GM18526 (cell line): Measurements from ENCODE around the gene TAF5L.

Experiments used
- POLR2A ChIP-seq: IDR thresholded peaks from 3 replicates; pipeline ENCODE4 v1.6.1; 2011; ENCODE audit not compliant: insufficient read length; ENCODE audit errors: extremely low read depth

The TAF5L gene

DNA sequence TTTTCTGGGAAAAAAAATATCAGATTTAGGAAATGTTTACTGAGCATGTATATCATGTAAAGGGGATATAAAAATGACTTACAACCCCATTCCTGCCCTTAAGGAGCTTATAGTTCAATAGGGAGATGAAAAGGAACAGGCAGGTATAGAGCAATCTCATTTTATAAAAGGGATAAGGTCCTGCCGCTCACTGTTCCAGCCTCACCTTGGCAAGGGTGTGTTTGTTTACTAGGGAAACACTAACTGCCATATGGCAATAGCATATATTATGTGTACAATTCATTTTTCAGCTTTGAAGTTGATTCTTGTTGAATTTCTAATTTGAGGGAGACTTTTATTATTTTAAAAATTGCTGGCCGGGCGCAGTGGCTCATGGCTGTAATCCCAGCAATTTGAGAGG lies 25.6 kb upstream of the TAF5L start:
- TF ChIP-seq POLR2A = no peak

DNA sequence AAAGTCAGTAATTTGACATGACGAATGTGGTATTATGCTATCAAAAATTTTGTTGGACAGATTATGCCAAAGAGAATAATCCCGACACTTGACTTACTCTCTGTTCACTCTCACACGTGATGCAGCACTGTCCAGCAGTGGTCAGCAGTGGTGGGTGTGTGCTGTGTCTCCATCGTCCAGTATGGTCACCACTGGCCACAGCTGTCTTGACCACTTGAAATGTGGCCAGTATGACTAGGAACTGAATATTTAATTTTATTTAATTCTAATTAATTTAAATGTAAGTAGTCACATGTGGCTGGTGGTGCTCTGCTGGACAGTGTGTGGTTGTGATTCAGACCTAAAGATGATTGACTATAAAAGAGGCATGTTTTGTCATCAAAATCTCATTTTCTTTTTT lies 24.1 kb upstream of the TAF5L start:
- TF ChIP-seq POLR2A = no peak

DNA sequence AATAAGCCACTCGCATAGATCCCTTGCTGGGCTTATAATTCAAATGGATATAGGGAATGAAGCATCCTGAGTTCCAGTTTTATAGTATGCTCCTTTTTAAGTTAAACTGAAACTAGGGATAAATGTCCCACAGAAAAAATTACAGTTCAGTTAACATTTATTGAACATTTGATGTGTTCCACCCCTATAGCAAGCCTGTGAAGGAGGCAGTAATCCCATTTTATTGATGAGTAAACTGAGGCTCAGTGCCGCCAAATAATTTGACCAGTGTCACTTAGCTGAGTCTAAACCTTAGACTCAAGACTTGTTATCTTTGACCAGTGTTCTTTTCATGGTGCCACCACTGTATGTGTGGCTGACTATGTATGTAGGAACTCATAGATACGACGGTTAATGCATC lies 22.5 kb upstream of the TAF5L start:
- no peak for TF ChIP-seq POLR2A

DNA sequence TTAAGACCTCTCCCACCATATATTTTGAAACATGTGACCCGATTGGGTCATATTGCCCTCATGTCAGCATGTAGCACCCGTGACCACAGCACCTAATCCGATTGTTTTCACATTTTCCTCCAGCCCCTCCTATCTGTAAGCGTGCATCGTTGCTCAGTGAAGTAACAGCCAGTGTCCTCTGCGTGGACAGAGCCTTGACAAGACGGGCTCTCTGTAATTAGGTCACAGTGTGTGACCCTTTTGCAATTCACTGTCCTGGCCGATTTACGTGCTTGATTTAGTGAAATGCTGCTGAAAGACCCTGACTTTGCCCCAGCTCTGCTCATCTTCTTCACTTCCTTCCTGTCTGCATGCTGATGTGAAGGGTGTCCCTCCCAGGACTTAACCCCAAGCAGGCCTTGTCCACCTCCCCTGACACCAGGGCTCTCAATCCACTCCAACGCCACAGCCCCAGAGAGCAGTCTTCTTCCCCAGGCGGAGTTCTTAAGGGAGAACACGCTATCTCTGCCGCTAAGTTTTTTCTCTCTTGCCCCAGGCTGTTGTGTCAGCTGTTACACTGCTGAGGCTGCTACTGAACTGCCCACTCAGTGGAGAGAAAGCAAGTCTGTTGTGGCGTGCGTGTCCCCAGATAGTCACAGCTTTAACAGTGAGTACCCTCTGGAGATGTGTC lies 19.5 kb upstream of the TAF5L start:
- TF ChIP-seq POLR2A = no peak

DNA sequence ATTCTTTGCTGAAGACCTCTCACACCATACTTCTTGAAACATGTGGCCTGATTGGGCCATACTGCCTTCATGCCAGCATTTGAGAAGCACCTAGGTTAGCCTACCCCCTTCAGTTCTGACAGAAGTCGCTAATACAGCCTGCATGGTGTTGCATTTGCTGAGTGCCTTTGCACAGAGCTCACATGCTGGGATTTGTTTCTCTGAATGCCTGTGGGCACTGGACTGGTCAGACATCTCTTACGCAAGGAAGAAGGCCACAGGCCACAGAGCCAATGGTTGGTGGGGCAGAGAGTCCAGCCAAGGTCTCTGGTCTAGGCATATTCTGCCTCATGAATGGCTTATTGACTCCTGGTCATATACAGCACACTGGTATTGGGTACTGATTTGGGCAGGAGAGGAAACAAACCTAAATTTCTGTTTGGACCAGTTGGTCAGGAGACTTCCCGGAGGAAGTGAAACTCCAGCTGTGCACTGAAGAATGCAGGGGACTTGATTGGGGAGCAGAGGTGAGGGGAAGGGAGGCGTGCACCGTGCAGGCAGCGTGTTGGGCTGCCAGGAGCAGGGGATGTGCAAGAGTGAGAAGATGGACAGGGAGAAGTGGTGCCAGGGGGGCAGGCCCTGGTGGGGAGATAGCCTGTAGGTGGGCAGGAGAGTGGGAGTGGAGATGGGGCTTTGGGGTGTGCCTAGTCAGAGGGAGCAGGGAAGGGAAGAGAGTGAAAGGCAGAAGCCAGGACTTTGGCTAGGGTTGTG lies 18.2 kb upstream of the TAF5L start:
- no peak for TF ChIP-seq POLR2A

DNA sequence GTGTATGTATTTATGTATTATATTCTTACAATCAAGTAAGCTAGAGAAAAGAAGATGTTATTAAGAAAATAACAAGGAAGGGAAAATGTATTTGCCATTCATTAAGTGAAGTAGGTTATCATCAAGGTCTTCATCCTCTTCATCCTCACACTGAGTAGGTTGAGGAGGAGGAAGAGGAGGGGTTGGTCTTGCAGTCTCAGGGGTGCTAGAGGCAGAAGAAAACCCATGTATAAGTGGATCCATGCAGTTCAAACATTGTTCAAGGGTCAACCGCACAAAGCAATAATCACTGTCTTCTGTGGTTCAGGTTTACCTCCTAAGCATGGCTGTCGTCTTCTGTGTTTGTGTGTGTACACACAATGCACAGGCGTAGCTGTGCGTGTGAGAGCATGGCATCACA lies 17.0 kb upstream of the TAF5L start:
- TF ChIP-seq POLR2A = no peak

DNA sequence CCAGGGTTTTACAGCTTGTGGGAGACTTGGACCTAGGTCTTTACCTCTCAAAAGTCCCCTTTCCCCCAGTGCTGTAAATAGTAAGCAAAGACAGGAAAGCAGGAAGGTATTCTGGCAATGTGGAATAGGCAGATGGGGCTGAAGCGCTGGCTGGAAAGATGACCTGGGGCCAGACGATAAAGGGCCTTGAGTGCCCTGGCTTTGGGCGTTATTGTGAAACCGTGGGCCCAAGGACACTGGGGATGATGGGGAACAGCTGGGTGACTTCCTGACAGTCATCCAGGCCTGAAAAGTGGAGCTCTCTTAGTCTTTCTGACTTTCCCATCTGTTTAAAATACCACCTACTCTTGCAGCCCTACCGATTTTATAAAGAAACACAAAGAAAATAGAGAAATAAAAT lies 16.5 kb upstream of the TAF5L start:
- no peak for TF ChIP-seq POLR2A

DNA sequence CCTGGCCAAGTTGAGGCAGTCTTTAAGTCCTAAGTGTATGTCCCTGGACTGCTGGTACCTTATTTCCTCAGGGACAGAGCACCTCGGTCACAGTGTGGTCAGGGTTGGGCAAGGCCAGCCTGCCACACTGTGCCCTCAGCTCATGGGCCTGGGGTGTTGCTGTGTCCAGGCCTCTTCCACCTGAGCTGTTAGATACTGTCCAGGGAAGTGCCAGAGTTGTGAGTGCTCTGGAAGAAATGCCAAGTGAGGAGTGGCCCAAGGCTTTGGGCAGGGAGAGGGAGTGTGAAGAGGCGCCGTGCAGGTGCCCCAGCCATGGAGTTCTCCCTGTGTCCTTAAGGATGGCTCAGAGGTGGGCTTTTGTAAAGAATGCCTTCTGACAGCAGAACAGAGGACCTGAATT lies 15.4 kb upstream of the TAF5L start:
- no peak for TF ChIP-seq POLR2A

DNA sequence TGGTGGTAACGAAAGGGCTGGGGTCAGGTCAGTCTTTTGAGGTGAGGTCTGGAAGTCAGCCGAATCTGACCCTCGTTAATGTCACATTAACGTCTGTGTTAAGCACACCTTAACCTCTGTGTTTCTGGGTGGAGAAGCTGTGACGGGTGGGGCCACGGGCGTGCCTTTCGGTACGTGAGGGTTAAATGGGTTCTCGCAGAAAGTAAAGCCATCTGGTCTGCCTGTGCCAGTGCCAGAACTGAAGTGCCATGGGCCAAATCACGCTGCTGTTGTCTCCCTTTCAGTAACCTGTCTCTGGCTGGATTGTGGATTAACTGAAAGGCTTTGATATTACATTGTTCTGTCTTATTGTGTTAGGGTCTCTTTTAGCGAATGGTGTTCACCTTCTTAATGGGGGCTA lies 14.5 kb upstream of the TAF5L start:
- TF ChIP-seq POLR2A = no peak

DNA sequence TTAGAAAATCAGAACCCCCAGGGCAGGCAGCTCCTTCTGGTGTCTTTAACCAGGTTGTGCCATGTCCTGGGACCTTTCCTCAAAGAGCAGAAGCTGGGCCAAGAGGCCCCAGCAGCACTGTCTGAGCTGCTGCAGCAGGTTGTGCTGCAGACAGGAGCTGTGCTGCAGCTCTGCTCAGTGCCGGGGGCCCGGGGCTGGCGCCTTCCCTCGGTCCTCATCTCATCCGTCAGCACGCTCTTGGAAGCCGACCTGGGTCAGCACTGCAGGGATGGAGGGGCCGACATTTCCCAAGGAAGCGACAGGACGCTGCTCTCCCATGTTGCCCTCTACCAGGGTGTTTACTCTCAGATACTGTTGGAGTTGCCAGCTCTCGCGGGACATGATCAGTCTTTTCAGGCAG lies 11.8 kb upstream of the TAF5L start:
- TF ChIP-seq POLR2A = no peak

DNA sequence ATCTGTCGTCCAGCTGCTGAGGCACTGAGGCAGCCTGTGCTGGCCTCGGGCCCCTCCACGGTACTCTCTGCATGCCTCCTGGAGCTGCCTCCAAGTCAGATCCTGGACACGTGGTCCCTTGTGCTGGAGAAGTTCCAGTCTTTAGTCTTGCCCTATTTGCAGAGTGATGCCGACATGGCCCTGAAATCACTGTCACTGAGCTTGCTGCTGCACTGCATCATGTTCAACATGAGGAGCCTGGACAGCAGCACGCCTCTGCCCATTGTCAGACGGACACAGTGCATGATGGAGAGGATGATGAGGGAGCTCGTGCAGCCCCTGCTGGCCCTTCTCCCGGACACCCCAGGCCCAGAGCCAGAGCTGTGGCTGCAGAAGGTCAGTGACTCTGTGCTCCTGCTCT lies 10.1 kb upstream of the TAF5L start:
- no peak for TF ChIP-seq POLR2A

DNA sequence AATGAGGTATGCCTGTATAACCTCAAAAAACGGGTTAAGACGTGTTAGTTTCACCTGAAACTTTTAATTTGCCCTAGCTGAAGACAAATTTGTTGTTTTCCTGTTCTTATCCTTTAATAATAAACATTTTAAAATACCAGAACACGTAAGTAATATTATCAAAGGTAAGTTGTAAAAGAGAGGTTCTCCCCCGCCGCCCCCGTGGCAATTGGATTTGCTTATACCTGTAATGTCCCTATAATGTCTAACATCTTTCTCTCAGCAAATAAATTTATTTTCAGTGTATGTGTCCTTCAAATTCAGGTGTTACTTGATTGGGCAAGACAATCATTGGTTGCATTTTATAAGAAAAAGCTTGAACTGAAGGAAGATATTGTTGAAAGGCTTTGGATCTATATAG lies 6.0 kb upstream of the TAF5L start:
- TF ChIP-seq POLR2A = no peak

DNA sequence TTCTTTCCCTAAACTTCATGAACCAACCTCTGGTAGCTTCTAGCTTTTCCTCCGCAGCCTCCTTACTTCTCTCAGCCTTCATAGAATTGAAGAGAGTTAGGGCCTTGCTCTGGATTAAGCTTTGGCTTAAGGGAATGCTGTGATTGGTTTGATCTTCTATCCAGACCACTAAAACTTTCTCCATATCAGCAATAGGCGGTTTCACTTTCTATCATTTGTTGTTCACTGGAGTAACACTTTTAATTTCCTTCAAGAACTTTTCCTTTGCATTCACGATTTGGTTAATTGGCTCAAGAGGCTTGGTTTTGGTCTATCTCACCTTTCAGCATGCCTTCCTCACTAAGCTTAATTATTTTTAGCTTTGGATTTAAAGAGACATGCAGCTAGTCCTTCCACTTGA lies 5.2 kb upstream of the TAF5L start:
- TF ChIP-seq POLR2A = no peak

DNA sequence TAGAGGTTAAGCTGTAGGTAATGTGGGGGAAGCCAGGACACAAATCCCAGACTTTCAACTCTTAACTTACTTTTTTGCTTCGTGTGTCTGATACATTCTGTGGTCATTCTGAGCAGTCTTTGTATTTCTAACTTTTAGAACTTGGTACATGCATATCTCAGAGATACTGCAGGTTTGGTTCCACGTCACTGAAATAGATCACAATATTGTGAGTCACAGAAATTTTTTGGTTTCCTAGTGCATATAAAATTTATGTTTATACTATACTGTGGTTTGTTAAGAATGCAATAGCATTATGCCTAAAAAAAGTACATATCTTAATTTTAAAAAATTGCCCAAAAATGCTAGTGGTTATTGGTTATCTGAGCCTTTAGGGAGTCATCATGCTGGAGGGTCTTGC lies 3.3 kb upstream of the TAF5L start:
- no peak for TF ChIP-seq POLR2A

DNA sequence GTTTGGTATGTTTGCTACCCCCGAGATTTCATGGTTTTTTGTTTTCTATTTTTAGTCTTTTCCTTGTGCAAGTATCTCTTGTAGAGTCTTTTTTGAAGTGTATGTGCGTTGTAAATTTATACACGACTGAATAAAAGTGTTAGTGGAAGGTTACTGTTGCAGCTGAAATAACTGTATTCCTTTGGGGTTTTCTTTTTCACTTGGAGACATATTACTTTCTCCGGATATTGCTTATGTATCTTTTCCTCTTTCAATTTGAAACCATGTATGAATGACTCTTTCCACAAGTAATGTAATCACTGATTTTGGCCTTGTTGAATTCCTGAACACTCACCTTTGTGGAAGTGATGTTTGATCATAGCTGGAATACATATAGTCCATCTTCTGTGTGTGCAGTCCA lies 1.1 kb upstream of the TAF5L start:
- no peak for TF ChIP-seq POLR2A

DNA sequence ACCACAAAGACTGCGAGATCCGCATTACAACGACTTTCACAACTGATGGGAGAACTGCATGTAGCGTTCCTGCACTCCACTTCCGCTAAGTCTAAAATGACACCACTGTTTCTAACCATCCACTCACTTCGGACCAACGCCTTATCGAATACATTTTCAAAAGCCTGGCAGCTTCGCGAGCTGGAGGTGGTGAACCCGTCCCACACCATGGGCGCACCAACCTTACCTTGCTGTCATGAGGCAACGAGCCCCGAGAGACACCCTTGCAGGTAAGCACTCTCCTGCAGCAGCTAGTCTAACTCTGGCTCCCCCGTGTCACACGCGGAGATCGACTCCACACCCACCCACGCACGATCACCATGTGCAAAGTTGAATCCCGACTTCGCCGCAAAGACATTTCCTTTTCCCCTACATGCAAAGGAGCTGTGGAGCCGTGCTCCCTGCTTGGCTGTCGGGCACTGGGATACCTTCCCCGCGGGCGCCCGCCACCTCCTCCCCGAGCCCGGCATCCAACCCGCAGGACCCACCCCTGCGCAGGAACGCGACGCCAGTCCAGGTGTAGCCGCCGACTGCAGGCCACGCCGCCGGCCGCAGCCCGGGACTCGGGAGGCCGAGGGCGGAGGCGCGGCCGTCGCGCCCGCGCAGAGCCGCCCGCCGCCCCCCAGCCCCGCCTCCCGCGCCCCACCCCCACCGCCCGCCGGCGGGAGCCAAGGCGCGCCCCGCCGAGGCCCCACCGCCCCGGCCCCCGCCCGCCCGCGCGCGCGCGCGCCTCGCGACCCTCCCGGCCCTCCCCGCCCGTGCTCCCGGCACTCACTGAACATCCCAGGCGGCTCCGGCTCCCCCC lies 629 bp downstream of the TAF5L start:
- TF ChIP-seq POLR2A = no peak
